H1 (cell line): ENCODE results near the gene B3GALT4. TPM values are rescaled to one million over a fixed set of nuclear protein-coding genes. Genes with fewer than 3 reads are reported as not detected.

ENCODE experiments used
- CTCF ChIA-PET: fragments of 300-600 bp; sonication (Branson Sonifier 250); formaldehyde crosslinking; loops from one replicate; lab custom pipeline; 2021; ENCODE audit not compliant: partially characterized antibody; lab: Charles Lee
- POLR2A ChIA-PET: fragments of 300-600 bp; sonication (Branson Sonifier 250); formaldehyde crosslinking; loops from one replicate; lab custom pipeline; 2021; ENCODE audit warnings: inconsistent platforms; ENCODE audit not compliant: partially characterized antibody; lab: Charles Lee
- DNase-seq, 2 experiments: peaks; one replicate each; pipeline versions ENCODE4 v3.0.0 to v3.0.0-alpha.2; 2010 to 2022; ENCODE audit warnings: low spot score in 2 of 2, low read depth in 1 of 2, mixed read lengths in 1 of 2
- FAIRE-seq: peaks from 2 replicates; lab custom pipeline; 2011; peaks lifted over from hg19 to GRCh38; lab: Jason Lieb, UNC
- H2AFZ ChIP-seq: 2 replicates; pipeline ENCODE4 v1.8.1; 2012; ENCODE audit warnings: low read length, inconsistent platforms
- H2AK5ac ChIP-seq: 2 replicates; pipeline ENCODE4 v1.6.1; 2013; ENCODE audit warnings: low read depth, low read length
- H2BK120ac ChIP-seq: replicated peaks from 2 replicates; pipeline ENCODE3; 2013; ENCODE audit warnings: low read depth, low read length, inconsistent platforms
- H2BK12ac ChIP-seq: 2 replicates; pipeline ENCODE4 v1.6.1; 2013; ENCODE audit warnings: low read depth, low read length
- H2BK15ac ChIP-seq: 2 replicates; pipeline ENCODE4 v1.6.1; 2013; ENCODE audit warnings: low read length
- H2BK20ac ChIP-seq: 2 replicates; pipeline ENCODE4 v1.6.1; 2013; ENCODE audit warnings: low read length
- H2BK5ac ChIP-seq: 2 replicates; pipeline ENCODE4 v1.6.1; 2013; ENCODE audit warnings: low read depth, low read length
- H3K14ac ChIP-seq: 2 replicates; pipeline ENCODE4 v1.6.1; 2013; ENCODE audit warnings: inconsistent platforms; ENCODE audit not compliant: insufficient read length
- H3K18ac ChIP-seq: 2 replicates; pipeline ENCODE4 v1.6.1; 2013; ENCODE audit warnings: low read length; ENCODE audit errors: extremely low read depth
- H3K23ac ChIP-seq: 2 replicates; pipeline ENCODE4 v1.6.1; 2013; ENCODE audit warnings: inconsistent platforms; ENCODE audit not compliant: insufficient read length
- H3K23me2 ChIP-seq: 2 replicates; pipeline ENCODE4 v1.6.1; 2013; ENCODE audit warnings: low read depth, low read length
- H3K27ac ChIP-seq: 2 replicates; pipeline ENCODE4 v1.6.1; 2011; ENCODE audit warnings: low read depth, low read length, inconsistent platforms
- H3K27me3 ChIP-seq, 4 experiments: replicated peaks in 1 of 4; 1 replicate in 1 of 4; 2 replicates in 3 of 4; pipeline versions ENCODE4 v1.6.1 to v1.8.1; 2011 to 2013; ENCODE audit warnings: low read length in 3 of 4, mild to moderate bottlenecking in 3 of 4, inconsistent platforms in 2 of 4, mixed read lengths in 2 of 4, moderate library complexity in 1 of 4; ENCODE audit not compliant: control insufficient read depth in 3 of 4, insufficient read depth in 3 of 4; ENCODE audit errors: extremely low read depth in 1 of 4
- H3K36me3 ChIP-seq, 4 experiments: 2 replicates each; pipeline versions ENCODE4 v1.6.1 to v1.8.1; 2011 to 2013; ENCODE audit warnings: mild to moderate bottlenecking in 4 of 4, low read length in 3 of 4, moderate library complexity in 2 of 4, control low read depth in 1 of 4, inconsistent platforms in 1 of 4; ENCODE audit not compliant: insufficient read depth in 4 of 4, control insufficient read depth in 2 of 4
- H3K4ac ChIP-seq: replicated peaks from 2 replicates; pipeline ENCODE3; 2013; ENCODE audit warnings: low read length, low read depth, mixed read lengths, inconsistent platforms; ENCODE audit not compliant: insufficient read length
- H3K4me1 ChIP-seq, 4 experiments: replicated peaks in 1 of 4; 1 replicate in 1 of 4; 2 replicates in 3 of 4; pipeline versions ENCODE4 v1.6.1 to v1.8.1; 2011 to 2013; ENCODE audit warnings: low read length in 3 of 4, inconsistent platforms in 2 of 4, mixed read lengths in 1 of 4; ENCODE audit not compliant: insufficient read depth in 4 of 4, control insufficient read depth in 3 of 4
- H3K4me2 ChIP-seq, 2 experiments: 2 replicates each; pipeline versions ENCODE4 v1.6.1 to v1.8.1; 2011 to 2013; ENCODE audit warnings: low read depth in 2 of 2, low read length in 2 of 2, control low read depth in 1 of 2, inconsistent platforms in 1 of 2, mild to moderate bottlenecking in 1 of 2; ENCODE audit not compliant: insufficient read depth in 1 of 2
- H3K4me3 ChIP-seq, 4 experiments: fragments of 200-600, 300-600 bp in 1 of 4; sonication (generic), shearing (Covaris generic), sonication (Bioruptor Twin) in 1 of 4; 2 replicates each; pipeline versions ENCODE4 v1.5.1 to v1.8.1; 2011 to 2016; ENCODE audit warnings: low read length in 4 of 4, low read depth in 3 of 4, control low read depth in 2 of 4, inconsistent platforms in 2 of 4, mild to moderate bottlenecking in 2 of 4, mixed read lengths in 1 of 4, moderate library complexity in 1 of 4; ENCODE audit not compliant: insufficient read depth in 2 of 4; ENCODE audit errors: extremely low read depth in 1 of 4
- H3K56ac ChIP-seq: replicated peaks from 2 replicates; pipeline ENCODE3; 2013; ENCODE audit warnings: low read depth, mild to moderate bottlenecking, mixed read lengths, low read length, inconsistent platforms; ENCODE audit not compliant: insufficient read length
- H3K79me1 ChIP-seq: 2 replicates; pipeline ENCODE4 v1.6.1; 2013; ENCODE audit warnings: low read depth, low read length, control low read depth
- H3K79me2 ChIP-seq, 2 experiments: 2 replicates each; pipeline versions ENCODE4 v1.6.1 to v1.8.1; 2012 to 2013; ENCODE audit warnings: low read length in 2 of 2, mild to moderate bottlenecking in 2 of 2, inconsistent platforms in 1 of 2; ENCODE audit not compliant: insufficient read depth in 2 of 2, control insufficient read depth in 1 of 2
- H3K9ac ChIP-seq, 4 experiments: replicated peaks in 1 of 4; 1 replicate in 1 of 4; 2 replicates in 3 of 4; pipeline versions ENCODE4 v1.6.1 to v1.8.1; 2011 to 2013; ENCODE audit warnings: low read depth in 3 of 4, low read length in 3 of 4, control low read depth in 2 of 4, mild to moderate bottlenecking in 2 of 4, moderate library complexity in 2 of 4, inconsistent platforms in 1 of 4; ENCODE audit errors: extremely low read depth in 1 of 4
- H3K9me3 ChIP-seq, 2 experiments: 2 replicates each; pipeline versions ENCODE4 v1.6.1 to v1.8.1; 2012 to 2013; ENCODE audit warnings: mild to moderate bottlenecking in 2 of 2, moderate library complexity in 2 of 2, control low read depth in 1 of 2, inconsistent platforms in 1 of 2, low read depth in 1 of 2, low read length in 1 of 2, mixed read lengths in 1 of 2; ENCODE audit not compliant: insufficient read depth in 2 of 2
- H4K20me1 ChIP-seq, 2 experiments: replicated peaks in 1 of 2; 2 replicates each; pipeline versions ENCODE3 to v1.8.1; 2011 to 2013; ENCODE audit warnings: inconsistent platforms in 2 of 2, low read length in 2 of 2, mild to moderate bottlenecking in 1 of 2; ENCODE audit not compliant: insufficient read depth in 2 of 2, control insufficient read depth in 1 of 2
- H4K5ac ChIP-seq: 2 replicates; pipeline ENCODE4 v1.6.1; 2013; ENCODE audit warnings: low read length, low read depth, mixed read lengths, inconsistent platforms; ENCODE audit not compliant: insufficient read length
- H4K8ac ChIP-seq: 2 replicates; pipeline ENCODE4 v1.8.0; 2013; ENCODE audit warnings: mild to moderate bottlenecking, moderate library complexity, low read length, inconsistent platforms; ENCODE audit not compliant: insufficient read depth; ENCODE audit errors: extremely low read depth
- H4K91ac ChIP-seq: replicated peaks from 2 replicates; pipeline ENCODE3; 2013; ENCODE audit warnings: low read length, mixed read lengths, inconsistent platforms; ENCODE audit not compliant: insufficient read length
- BACH1 ChIP-seq: IDR thresholded peaks from 2 replicates; pipeline ENCODE4 v1.6.1; 2012; ENCODE audit warnings: low read length, improper control_type of control experiment
- CHD1 ChIP-seq: IDR thresholded peaks from 2 replicates; pipeline ENCODE4 v1.6.1; 2012; ENCODE audit warnings: low read depth, low read length, improper control_type of control experiment
- CHD2 ChIP-seq: IDR thresholded peaks from 2 replicates; pipeline ENCODE4 v1.6.1; 2012; ENCODE audit warnings: low read length, improper control_type of control experiment
- CREB1 ChIP-seq: IDR thresholded peaks from 2 replicates; pipeline ENCODE4 v1.6.1; 2012; ENCODE audit warnings: inconsistent platforms
- EP300 ChIP-seq, 2 experiments: IDR thresholded peaks; 1 replicate in 1 of 2; 2 replicates in 1 of 2; pipeline ENCODE4 v1.6.1; 2011 to 2012; ENCODE audit warnings: low read depth in 2 of 2, low read length in 2 of 2, mild to moderate bottlenecking in 2 of 2, borderline replicate concordance in 1 of 2, inconsistent platforms in 1 of 2, moderate library complexity in 1 of 2
- FOSL1 ChIP-seq: IDR thresholded peaks from 2 replicates; pipeline ENCODE4 v1.6.1; 2011; ENCODE audit warnings: mild to moderate bottlenecking, low read depth, low read length, moderate library complexity; ENCODE audit not compliant: insufficient read depth
- JUND ChIP-seq: IDR thresholded peaks from 2 replicates; pipeline ENCODE4 v1.6.1; 2011; ENCODE audit warnings: mild to moderate bottlenecking, improper control_type of control experiment, low read length
- KDM5A ChIP-seq: fragments of 200-600 bp; IDR thresholded peaks from 2 replicates; pipeline ENCODE4 v1.7.1; 2012; ENCODE audit warnings: mild to moderate bottlenecking, low read length, inconsistent platforms, mixed read lengths
- MAX ChIP-seq: IDR thresholded peaks from 2 replicates; pipeline ENCODE4 v1.6.1; 2012; ENCODE audit warnings: inconsistent platforms
- NANOG ChIP-seq: IDR thresholded peaks from 2 replicates; pipeline ENCODE4 v1.6.1; 2011; ENCODE audit warnings: low read length, low read depth, mild to moderate bottlenecking, inconsistent platforms; ENCODE audit not compliant: insufficient read depth, poor library complexity, severe bottlenecking
- NRF1 ChIP-seq: IDR thresholded peaks from 2 replicates; pipeline ENCODE4 v1.6.1; 2011; ENCODE audit warnings: mild to moderate bottlenecking, low read depth, low read length, improper control_type of control experiment
- POLR2A ChIP-seq, 2 experiments: IDR thresholded peaks; 1 replicate in 1 of 2; 2 replicates in 1 of 2; pipeline ENCODE4 v1.6.1; 2011; ENCODE audit warnings: low read depth in 2 of 2, low read length in 2 of 2, mild to moderate bottlenecking in 2 of 2; ENCODE audit errors: control extremely low read depth in 1 of 2
- TAF1 ChIP-seq: IDR thresholded peaks from 2 replicates; pipeline ENCODE4 v1.6.1; 2011; ENCODE audit warnings: mild to moderate bottlenecking, low read depth, low read length
- TCF12 ChIP-seq: IDR thresholded peaks from 2 replicates; pipeline ENCODE4 v1.6.1; 2011; ENCODE audit warnings: low read depth, mild to moderate bottlenecking, low read length
- YY1 ChIP-seq: IDR thresholded peaks from 2 replicates; pipeline ENCODE4 v1.6.1; 2011; ENCODE audit warnings: low read depth, mild to moderate bottlenecking, low read length
- WGBS, 2 experiments: shearing (Covaris generic) in 1 of 2; methylation state at CpG; one replicate each; pipeline versions ENCODE4 v1.1.6 to v1.1.7; 2013 to 2015; ENCODE audit warnings: low lambda C conversion rate in 2 of 2, mixed read lengths in 2 of 2, inconsistent platforms in 1 of 2, low coverage in 1 of 2, missing lambda C conversion rate in 1 of 2; ENCODE audit not compliant: insufficient replicate concordance in 2 of 2, insufficient coverage in 1 of 2, insufficient read length in 1 of 2; ENCODE audit errors: extremely low coverage in 1 of 2, missing lambda C conversion rate in 1 of 2; 5-methylcytosine and 5-hydroxymethylcytosine counted together
- polyA plus RNA-seq, 7 experiments: library from polyadenylated mRNA; depleted of rRNA in 3 of 7; stranded (reverse) in 5 of 7; unstranded in 2 of 7; fragments of >200 nt in 5 of 7; fragments of 200-250 nt in 2 of 7; gene quantifications; 1 replicate in 5 of 7; 2 replicates in 1 of 7; 4 replicates in 1 of 7; pipeline versions ENCODE4 v1.2.1 to v1.2.3, GENCODE V29; 2011 to 2013; ENCODE audit warnings: missing spikeins in 2 of 7, mixed read lengths in 2 of 7
- total RNA-seq: library from RNA; stranded (reverse); fragmentation: NEBNext Ultra II Directional; extraction: Animal tissue kit (Norgen Biotek cat#: 25700); gene quantifications from 2 replicates; pipeline ENCODE4 v1.2.1, GENCODE V29; 2021

The B3GALT4 gene
- total and polyA plus RNA-seq, 2 of the 8 experiments (the other 6 are each of a cell fraction or from before 2014, with no cell fraction given), result 2.2 to 3.0 TPM

GRCh38 chr6:33279257-33279695, 2.4 kb downstream of the B3GALT4 start:
- Histone ChIP-seq H3K14ac (no peak overlapping the region), H2BK15ac (no peak overlapping the region), H3K4ac (no peak overlapping the region), H3K27me3 (no peaks in the 10 kb centered on the region), H4K91ac (no peak overlapping the region), H3K36me3 (peaks cover 9 to 35% (median 26%) of the 10 kb centered on the region in 4 experiments; a peak in 7 of 8 replicates), H2BK20ac (no peak overlapping the region), H3K4me2 (no peak overlapping the region), H3K4me1 (peaks cover under 1 to 23% (median 7%) of the 10 kb centered on the region in 4 experiments), H2BK120ac (no peak overlapping the region), H3K27ac (no peak overlapping the region), H3K9me3 (no peaks in the 10 kb centered on the region), H4K5ac (no peak overlapping the region), H2AK5ac (no peak overlapping the region), H2BK12ac (no peak overlapping the region), H4K8ac (no peak overlapping the region), H2AFZ (no peak overlapping the region), H3K23me2 (peaks cover 11% of the 10 kb centered on the region), H3K23ac (no peak overlapping the region), H4K20me1 (peaks cover 12 to 13% of the 10 kb centered on the region in 2 experiments), H3K4me3 (no peak overlapping the region), H2BK5ac (no peak overlapping the region), H3K79me2 (peaks cover 5 to 11% of the 10 kb centered on the region in 2 experiments), H3K18ac (no peak overlapping the region), H3K79me1 (0 out of 2 replicates have a peak, but pooled peaks cover 3% of the 10 kb centered on the region), H3K56ac (no peak overlapping the region), H3K9ac (no peak overlapping the region)
- FAIRE-seq (no peak), DNase-seq (no peak)
- ChIA-PET CTCF (interaction anchor here (0.7 to 8.0 kb wide), 13 partner anchors 9 to 169 kb away, joined by 3 to 81 read pairs (median 3); partner anchors contain the start of genes PFDN6, RGL2, RPS18 and TAPBP), POLR2A (interaction anchor here (0.9 to 12.0 kb wide), 8 partner anchors 7 to 309 kb away, joined by 3 to 337 read pairs (median 16); partner anchors contain the start of genes PFDN6, RGL2, RPS18 and VPS52)
- 86% methylated on average over 13 of the region's 13 CpGs; no CpG with 5 or more reads in 1 of the 2 experiments for WGBS, 2 experiments
- no peak for TF ChIP-seq NANOG
- no peak for TF ChIP-seq CHD1
- TF ChIP-seq NRF1, result no peak
- no peak for TF ChIP-seq MAX
- TF ChIP-seq YY1, result no peak
- no peak for TF ChIP-seq POLR2A (IDR thresholded peaks at IDR 0.05; ENCODE audit: control extremely low read depth in 1 of 2, low read depth in 2 of 2, low read length in 2 of 2)
- TF ChIP-seq BACH1, result no peak
- TF ChIP-seq TCF12, result no peak
- TF ChIP-seq EP300 (IDR thresholded peaks at IDR 0.05; ENCODE audit: borderline replicate concordance in 1 of 2, low read depth in 2 of 2, low read length in 2 of 2), result no peak
- no peak for TF ChIP-seq CHD2
- no peak for TF ChIP-seq JUND
- no peak for TF ChIP-seq TAF1
- TF ChIP-seq KDM5A, result no peak
- no peak for TF ChIP-seq FOSL1
- TF ChIP-seq CREB1, result no peak
